ENCODE results near the gene VSTM2B.

The VSTM2B gene

DNA sequence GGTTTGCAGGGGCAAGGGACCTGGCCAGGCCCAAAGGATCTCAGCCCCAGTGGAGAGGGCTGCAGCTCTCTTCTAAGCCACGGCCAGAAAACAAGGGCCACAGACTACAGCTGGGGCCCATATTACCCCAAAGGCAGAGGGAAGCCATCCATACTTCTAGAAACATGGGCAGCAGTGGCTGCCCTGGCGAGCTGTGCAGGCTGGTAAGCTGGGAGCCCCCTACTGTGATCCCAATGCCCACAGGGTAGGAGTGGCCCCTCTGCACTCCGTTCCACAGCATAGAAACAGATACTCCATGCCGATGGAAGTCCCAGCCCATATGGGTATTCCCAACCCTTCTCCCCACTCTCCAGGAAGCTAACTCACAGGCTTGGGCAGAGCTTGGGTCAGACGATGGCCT is 25.1 kb downstream of the VSTM2B start:
- TF ChIP-seq FOXP2 (optimal IDR thresholded peaks at IDR 0.05; ENCODE audit: borderline replicate concordance, extremely low read depth, extremely low read length, insufficient read depth) (no peak), POLR2AphosphoS5 (IDR thresholded peaks at IDR 0.05; ENCODE audit: low read depth, low read length) (no peak), SIN3A (IDR thresholded peaks at IDR 0.05; ENCODE audit: borderline replicate concordance, insufficient read depth, low read length) (no peak), TAF1 (IDR thresholded peaks at IDR 0.05; ENCODE audit: borderline replicate concordance, insufficient read depth, low read length) (no peak)
- TF ChIP-seq, protein P1, sequence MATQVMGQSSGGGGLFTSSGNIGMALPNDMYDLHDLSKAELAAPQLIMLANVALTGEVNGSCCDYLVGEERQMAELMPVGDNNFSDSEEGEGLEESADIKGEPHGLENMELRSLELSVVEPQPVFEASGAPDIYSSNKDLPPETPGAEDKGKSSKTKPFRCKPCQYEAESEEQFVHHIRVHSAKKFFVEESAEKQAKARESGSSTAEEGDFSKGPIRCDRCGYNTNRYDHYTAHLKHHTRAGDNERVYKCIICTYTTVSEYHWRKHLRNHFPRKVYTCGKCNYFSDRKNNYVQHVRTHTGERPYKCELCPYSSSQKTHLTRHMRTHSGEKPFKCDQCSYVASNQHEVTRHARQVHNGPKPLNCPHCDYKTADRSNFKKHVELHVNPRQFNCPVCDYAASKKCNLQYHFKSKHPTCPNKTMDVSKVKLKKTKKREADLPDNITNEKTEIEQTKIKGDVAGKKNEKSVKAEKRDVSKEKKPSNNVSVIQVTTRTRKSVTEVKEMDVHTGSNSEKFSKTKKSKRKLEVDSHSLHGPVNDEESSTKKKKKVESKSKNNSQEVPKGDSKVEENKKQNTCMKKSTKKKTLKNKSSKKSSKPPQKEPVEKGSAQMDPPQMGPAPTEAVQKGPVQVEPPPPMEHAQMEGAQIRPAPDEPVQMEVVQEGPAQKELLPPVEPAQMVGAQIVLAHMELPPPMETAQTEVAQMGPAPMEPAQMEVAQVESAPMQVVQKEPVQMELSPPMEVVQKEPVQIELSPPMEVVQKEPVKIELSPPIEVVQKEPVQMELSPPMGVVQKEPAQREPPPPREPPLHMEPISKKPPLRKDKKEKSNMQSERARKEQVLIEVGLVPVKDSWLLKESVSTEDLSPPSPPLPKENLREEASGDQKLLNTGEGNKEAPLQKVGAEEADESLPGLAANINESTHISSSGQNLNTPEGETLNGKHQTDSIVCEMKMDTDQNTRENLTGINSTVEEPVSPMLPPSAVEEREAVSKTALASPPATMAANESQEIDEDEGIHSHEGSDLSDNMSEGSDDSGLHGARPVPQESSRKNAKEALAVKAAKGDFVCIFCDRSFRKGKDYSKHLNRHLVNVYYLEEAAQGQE (IDR thresholded peaks at IDR 0.05; ENCODE audit: insufficient read depth in 1 of 2, low read depth in 2 of 2, low read length in 2 of 2) = no peak

DNA sequence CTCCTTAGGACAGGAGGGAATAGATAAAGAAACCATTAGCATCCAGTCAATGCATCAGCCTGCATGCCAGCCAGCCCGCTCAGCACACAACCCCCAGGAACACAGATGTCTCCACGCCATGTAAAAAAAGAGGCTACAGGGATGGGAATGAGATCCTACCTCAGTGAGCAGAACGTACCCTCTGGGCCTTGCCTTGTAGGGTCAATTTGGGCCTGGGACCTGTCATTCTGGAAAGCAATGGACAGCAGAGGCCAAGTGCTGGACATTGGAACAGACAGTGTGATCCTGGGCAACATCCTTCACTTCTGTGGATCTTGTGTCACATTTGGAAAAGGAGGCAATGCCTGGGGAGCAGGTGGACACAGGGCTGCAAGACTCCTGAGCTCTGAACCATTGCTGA is 26.0 kb downstream of the VSTM2B start:
- TF ChIP-seq TAF1 (IDR thresholded peaks at IDR 0.05; ENCODE audit: borderline replicate concordance, insufficient read depth, low read length) (no peak), POLR2AphosphoS5 (IDR thresholded peaks at IDR 0.05; ENCODE audit: low read depth, low read length) (no peak), FOXP2 (optimal IDR thresholded peaks at IDR 0.05; ENCODE audit: borderline replicate concordance, extremely low read depth, extremely low read length, insufficient read depth) (no peak), SIN3A (IDR thresholded peaks at IDR 0.05; ENCODE audit: borderline replicate concordance, insufficient read depth, low read length) (no peak)
- TF ChIP-seq, protein P1 (IDR thresholded peaks at IDR 0.05; ENCODE audit: insufficient read depth in 1 of 2, low read depth in 2 of 2, low read length in 2 of 2) = no peak

DNA sequence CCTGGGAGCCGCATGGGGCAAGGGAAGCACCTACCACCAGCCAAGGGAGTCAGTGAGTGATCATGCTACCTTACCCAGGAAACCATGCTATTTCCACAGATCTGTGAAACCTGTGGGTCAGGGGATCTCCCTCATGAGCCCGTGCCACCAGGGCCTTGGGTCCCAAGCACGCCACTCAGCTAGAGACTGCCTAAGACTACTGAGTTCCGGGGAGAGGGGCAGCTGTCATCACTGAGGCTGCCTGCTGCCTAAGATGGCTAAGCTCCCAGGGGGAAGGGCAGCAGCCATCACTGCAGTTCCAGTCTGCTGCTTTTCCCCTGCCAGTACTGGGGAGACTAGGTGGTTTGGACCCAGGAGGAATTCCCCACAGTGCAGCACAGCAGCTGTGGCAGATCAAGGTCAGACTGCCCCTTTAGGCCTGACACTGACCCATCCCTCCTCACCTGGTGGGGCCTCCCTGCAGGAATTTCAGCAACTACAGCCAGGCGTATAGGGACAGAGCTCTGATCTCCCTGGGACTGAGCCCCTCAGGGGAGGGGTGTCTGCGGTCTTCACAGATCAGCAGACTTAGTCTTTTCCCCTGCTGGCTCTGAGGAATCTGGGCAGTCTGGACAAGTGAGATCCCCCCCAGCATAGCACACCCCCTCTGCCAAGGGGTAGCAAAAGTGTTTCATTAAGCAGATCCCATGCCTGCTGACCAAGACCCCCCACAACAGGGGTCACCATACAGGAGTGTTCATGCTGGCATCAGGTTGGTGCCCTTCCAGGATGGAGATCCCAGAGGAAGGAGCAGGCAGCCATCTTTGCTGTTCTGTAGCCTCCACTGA is 26.9 kb downstream of the VSTM2B start:
- no peak for TF ChIP-seq TAF1 (IDR thresholded peaks at IDR 0.05; ENCODE audit: borderline replicate concordance, insufficient read depth, low read length)
- no peak for TF ChIP-seq POLR2AphosphoS5 (IDR thresholded peaks at IDR 0.05; ENCODE audit: low read depth, low read length)
- TF ChIP-seq FOXP2 (optimal IDR thresholded peaks at IDR 0.05; ENCODE audit: borderline replicate concordance, extremely low read depth, extremely low read length, insufficient read depth) = no peak
- TF ChIP-seq SIN3A (IDR thresholded peaks at IDR 0.05; ENCODE audit: borderline replicate concordance, insufficient read depth, low read length) = no peak
- TF ChIP-seq, protein P1 (IDR thresholded peaks at IDR 0.05; ENCODE audit: insufficient read depth in 1 of 2, low read depth in 2 of 2, low read length in 2 of 2) = no peak

DNA sequence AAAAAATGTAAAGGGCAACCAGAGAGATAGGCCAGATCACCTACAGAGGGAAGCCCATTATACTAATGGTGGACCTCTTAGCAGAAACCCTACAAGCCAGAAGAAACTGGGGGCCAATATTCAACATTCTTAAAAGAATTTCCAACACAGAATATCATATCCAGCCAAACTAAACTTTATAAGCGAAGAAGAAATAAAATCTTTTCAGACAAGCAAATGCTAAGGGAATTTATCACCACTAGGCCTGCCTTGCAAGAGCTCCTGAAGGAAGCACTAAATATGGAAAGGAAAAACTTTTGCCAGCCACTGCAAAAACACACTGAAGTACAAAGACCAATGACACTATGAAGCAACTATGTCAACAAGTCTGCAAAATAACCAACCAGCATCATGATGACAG is 28.4 kb downstream of the VSTM2B start:
- no peak for TF ChIP-seq POLR2AphosphoS5 (IDR thresholded peaks at IDR 0.05; ENCODE audit: low read depth, low read length)
- TF ChIP-seq TAF1 (IDR thresholded peaks at IDR 0.05; ENCODE audit: borderline replicate concordance, insufficient read depth, low read length) = no peak
- TF ChIP-seq, protein P1 (IDR thresholded peaks at IDR 0.05; ENCODE audit: insufficient read depth in 1 of 2, low read depth in 2 of 2, low read length in 2 of 2) = no peak
- TF ChIP-seq FOXP2 (optimal IDR thresholded peaks at IDR 0.05; ENCODE audit: borderline replicate concordance, extremely low read depth, extremely low read length, insufficient read depth) = no peak
- TF ChIP-seq SIN3A (IDR thresholded peaks at IDR 0.05; ENCODE audit: borderline replicate concordance, insufficient read depth, low read length) = no peak
